Kidney capillary endothelial cell (primary cell): ENCODE data around the gene CENPN.

Experiments
- DNase-seq: peaks from one replicate; pipeline ENCODE4 v3.0.0-alpha.2; 2018; ENCODE audit warnings: low spot score

The CENPN gene

GRCh38 chr16:80991792-80992430 lies 15.1 kb upstream of the CENPN start:
- DNase-seq = no peak

GRCh38 chr16:80992676-80993293 lies 14.2 kb upstream of the CENPN start:
- no peak for DNase-seq

GRCh38 chr16:80993307-80993706 lies 13.7 kb upstream of the CENPN start:
- DNase-seq = no peak

GRCh38 chr16:80993834-80994233 lies 13.2 kb upstream of the CENPN start:
- no peak for DNase-seq

- peak; percentile 26 for DNase-seq
Measured at GRCh38 chr16:80994451-80994850, 12.6 kb upstream of the CENPN start.

GRCh38 chr16:80996688-80997138 lies 10.3 kb upstream of the CENPN start:
- no peak for DNase-seq

GRCh38 chr16:80997139-80997798 lies 9.7 kb upstream of the CENPN start:
- no peak for DNase-seq

GRCh38 chr16:80997964-80998620 lies 8.9 kb upstream of the CENPN start:
- DNase-seq = no peak

GRCh38 chr16:81000873-81001272 lies 6.1 kb upstream of the CENPN start:
- DNase-seq = no peak

- DNase-seq = no peak
Measured at GRCh38 chr16:81001330-81001729, 5.7 kb upstream of the CENPN start.

- DNase-seq = no peak
Measured at GRCh38 chr16:81003064-81003463, 4.0 kb upstream of the CENPN start.

- DNase-seq = no peak
Measured at GRCh38 chr16:81003610-81004460, 3.2 kb upstream of the CENPN start.

- DNase-seq = peak; percentile 63
Measured at GRCh38 chr16:81004646-81005353, 2.2 kb upstream of the CENPN start.

- DNase-seq = peak; percentile 27
Measured at GRCh38 chr16:81005610-81006161, 1.3 kb upstream of the CENPN start.

GRCh38 chr16:81006211-81006812 lies 702 bp upstream of the CENPN start:
- DNase-seq = peak; percentile 57

GRCh38 chr16:81008505-81008789 lies 1.4 kb downstream of the CENPN start:
- DNase-seq = no peak

GRCh38 chr16:81012974-81013373 lies 6.0 kb downstream of the CENPN start:
- no peak for DNase-seq

GRCh38 chr16:81014672-81015071 lies 7.7 kb downstream of the CENPN start:
- DNase-seq = no peak

GRCh38 chr16:81018496-81018895 lies 11.5 kb downstream of the CENPN start:
- no peak for DNase-seq

GRCh38 chr16:81026429-81026828 lies 19.4 kb downstream of the CENPN start:
- DNase-seq = no peak
